Stimulated activated CD4-positive, alpha-beta T cell treated with anti-CD3 and anti-CD28 coated beads, Interleukin-2, amount 100 ng/mL, for 4 hours (primary cell): ENCODE results near the gene GIMAP5.
"Not testable (repeated sequence)": the region's sequence is repeated elsewhere in the genome, so short reads cannot be mapped to it uniquely, and the experiment has no call there.

Experiments used
- DNase-seq: peaks from one replicate; pipeline ENCODE4 v3.0.0-alpha.2; 2020; ENCODE audit warnings: low read depth

The GIMAP5 gene

DNA sequence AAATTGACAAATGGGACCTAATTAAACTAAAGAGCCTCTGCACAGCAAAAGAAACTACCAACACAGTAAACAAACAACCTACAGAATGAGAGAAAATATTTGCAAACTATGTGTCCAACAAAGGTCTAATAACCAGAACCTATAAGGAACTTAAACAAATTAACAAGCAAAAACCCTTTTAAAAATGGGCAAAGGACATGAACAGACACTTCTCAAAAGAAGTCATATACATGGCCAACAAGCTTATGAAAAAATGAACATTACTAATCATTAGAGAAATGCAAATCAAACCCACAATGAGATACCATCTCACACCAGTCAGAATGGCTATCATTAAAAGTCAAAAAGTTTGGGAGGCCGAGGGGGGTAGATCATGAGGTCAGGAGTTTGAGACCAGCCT is 36.9 kb downstream of the GIMAP5 start:
- not testable (repeated sequence) for DNase-seq

DNA sequence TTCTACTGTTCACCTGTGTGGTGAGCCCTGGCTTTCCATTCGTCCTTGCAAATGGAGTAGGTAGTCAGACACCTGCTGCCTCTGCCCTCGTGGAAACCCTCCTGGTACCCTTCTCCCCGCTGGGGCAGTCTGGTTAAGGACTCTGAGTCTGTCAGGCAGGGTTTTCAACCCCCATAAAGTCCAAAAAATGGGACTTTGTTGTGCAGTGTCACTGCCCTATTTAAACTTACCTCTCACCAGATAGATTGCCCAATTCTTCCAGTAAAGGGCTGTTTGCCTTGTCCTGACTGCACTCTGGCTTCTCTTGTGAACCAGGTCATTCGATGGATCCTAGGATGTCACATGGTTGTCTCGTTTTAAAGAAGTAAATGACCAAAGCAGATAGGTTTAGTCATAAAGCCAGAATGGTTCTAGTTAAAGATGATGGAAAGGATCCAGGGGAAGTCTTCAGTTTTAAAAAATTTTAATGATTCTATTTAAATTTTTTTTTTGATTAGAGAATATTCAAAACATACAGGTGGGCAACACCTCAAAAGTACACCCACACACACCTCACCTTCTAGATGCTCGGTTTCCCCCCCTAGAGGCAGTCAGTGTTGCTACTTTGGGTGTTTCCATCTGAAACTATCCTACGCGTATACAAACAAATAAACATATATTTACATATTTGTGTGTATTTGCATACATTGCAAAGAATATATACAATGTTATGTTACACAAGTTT is 41.0 kb downstream of the GIMAP5 start:
- no peak for DNase-seq

DNA sequence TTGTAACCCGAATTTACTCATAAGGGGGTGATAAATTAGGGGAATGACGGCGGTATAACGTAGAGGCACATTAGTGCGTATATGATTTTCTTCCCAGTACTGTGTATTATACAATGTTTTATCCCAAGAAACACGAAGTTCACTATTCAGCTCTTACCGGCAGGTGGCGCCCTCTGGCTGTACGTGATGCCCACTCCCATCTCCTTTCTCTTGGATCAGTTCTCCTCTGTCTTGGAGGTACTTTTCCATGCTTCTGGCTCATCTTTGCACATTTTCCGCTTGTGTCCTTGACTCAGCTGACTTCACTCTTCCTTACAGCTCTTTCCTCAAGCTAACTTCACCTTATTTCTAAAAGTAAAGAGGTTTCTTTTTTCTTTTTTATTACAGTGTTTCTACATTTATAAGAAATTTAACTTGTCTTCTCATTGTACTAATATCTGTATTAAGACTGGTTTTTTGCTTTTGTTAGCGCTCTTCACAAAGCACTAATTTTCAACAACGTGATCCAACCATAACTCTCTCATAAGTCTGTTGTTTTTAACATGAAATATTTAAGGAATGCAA is 41.6 kb downstream of the GIMAP5 start:
- peak; percentile 56 for DNase-seq

DNA sequence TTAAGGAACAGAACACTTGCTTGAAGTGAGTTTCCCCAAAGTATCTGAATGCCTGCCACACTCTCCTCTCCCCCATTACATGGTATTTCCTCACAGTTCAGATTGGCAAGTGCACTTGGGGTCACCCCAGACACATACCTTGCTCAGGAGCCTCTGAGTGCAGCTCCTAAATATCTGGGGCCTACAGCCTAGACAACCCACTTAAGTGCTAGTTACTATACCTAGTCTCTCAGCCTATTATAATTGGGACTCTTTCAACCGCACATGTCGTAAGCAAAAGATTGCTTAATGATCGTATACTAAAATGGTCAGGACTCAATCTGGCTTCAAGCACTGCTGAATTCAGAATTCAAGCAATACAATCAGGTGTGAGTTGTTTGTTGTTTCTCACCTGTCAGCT is 43.1 kb downstream of the GIMAP5 start:
- no peak for DNase-seq

DNA sequence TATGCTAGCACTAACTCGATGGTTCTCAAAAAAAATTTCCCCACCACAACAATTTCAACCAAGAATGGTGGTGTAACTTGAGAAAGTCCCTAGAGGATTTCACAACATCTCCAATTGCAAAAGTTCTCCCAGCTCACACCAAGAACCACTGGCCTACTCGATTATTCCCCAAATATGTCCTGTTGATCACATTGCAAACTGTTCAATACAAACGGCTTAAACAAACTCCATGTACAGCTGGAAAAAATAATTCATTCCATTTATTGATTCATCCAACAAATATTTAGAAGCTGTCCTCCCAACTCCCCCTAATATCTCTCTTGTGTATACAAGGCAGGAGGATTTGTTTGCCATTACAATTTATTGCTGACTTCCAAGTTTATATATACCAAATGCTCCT is 43.9 kb downstream of the GIMAP5 start:
- no peak for DNase-seq

DNA sequence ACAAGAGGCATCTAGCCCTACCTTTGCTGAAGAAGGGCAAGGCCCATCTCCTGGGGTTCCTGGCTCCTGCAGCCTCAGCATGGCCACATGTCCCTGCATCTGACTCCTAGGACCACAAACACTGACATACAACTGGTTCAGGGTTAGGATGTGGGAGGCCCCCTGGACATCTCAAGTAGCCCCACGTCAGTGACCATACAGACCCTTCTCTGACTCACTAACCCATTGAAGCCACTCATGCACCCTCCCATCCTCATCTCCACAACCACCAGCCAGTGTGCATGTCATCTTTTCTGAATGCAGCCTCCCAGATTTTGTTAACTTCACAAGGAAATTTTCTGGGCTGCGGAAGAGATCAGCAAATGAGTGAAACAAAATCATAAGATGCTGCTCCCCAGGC is 44.7 kb downstream of the GIMAP5 start:
- no peak for DNase-seq

DNA sequence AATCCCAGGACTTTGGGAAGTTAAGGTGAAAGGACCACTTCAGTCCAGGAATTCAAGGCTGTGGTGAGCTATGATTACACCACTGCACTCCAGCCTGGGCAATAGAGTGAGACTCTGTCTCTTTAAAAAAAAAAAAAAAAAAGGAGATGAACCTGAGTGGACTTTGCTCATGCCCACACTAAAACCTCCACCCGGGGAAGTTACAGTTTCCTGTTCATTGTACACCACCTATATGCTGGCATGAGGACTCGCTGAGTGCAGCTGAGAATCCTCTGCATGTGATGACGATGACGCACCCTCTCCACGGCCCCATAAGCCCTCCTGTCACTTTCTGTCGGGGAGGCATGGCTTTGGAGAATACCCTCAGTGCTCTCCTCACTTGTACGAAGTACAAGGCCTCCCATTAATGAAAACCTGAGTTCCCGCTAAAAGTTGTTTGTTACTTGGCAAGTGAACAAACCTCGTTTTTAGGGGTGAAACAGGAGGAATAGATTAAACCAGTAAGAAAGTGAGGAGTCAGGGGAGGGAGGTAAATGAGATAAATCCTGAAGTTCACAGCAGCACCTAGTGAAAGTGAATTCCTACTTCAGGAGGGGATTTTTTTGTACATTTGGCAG is 47.0 kb downstream of the GIMAP5 start:
- DNase-seq: no peak

DNA sequence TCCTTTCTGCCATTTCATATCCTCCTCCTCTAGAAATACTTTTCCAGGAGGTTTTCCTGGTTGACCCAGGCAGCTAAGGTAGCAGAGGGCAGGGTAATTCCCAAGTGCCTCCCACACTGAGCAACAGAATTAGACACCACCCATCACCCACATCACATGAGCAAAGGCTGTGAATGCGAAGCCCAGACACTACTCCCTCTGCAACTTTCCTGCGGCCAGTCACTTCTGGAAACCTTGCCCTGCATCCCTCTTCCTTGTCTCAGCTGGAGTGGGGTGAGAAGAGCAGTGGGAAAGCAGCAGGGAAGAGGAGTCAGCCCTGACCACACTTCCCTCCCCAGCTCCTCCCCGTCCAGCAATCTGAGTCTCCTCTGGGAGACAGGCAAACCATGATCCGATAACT is 47.7 kb downstream of the GIMAP5 start:
- DNase-seq: no peak

DNA sequence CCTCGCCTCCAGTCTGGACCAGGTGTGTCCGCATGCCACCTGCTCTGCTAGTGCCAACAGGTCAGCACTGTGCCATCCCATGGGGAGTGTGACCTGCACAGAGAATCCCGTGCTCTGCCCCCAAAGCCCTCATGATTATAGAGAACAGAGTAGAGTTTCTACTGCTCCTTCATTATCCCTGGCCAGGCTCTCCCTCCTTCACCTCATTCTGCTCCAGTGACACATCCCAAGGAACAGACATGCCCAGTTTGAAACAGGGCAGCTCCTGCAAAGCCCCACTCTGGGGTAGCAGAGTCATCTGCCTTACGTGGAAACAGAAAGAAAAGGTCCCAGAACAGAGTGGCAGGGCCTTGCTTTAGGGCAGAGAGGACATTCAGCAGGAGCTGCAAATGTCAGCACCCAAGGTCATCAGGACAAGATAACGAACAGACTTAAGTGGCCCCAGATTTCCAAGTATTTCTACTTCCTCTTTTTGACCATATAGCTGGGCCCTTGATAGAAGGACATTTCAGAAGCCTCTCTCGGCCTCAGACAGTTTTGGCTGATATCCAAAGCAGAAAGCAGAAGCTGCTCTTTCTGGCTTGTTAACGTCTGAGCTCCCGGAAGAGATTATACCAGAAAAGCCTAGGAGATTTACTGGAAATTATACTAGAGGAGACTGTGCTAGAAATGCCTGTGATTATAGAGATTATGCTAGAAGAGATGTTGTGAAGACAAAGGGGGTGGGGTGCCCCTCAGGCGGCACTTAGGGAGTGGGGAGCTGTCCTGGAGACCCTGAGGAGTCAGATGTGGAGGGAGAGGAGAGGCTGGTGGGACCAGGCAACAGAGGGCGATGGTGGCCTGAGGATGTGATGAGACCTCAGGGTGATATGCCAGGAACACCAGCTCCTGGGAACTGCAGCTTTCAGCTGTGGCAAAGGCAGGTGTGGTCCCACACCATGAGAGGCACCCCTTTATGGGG is 50.4 kb downstream of the GIMAP5 start:
- DNase-seq: no peak

DNA sequence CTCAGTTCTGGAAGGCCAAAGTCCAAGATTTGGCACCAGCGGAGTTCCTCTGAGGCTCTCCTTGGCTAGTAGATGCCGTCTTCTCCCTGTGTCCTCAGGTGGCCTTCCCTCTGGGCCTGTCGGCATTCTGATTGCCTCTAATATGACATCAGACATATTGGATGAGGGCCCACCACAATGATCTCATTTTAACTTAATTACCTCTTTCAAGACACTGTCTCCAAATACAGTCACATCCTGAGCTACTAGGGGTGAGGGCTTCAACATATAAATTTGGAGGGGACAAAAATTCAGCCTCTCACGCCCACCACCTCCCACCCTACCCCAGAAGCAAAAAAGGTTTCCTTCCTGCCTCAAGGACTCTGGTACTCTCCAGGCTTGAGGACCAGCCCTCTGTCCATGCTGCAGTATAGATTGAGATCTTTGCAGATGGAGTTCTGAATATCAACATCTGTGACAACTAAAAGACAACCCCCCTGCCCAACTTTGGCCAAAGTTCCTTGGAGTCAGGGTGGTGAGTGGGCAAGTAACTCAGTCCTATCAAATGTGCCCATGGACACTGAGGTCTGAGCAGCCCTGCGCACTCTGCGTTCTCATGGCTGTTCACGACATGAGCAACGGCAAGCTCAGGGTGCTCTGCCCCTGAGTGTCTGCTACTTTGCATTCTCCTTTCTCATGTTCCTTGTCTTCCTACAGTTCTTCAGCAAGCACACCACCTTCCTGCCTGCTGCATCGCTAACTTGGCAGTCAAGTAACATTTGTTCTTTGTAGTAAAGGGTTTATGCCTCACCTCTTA is 51.5 kb downstream of the GIMAP5 start:
- DNase-seq: no peak

DNA sequence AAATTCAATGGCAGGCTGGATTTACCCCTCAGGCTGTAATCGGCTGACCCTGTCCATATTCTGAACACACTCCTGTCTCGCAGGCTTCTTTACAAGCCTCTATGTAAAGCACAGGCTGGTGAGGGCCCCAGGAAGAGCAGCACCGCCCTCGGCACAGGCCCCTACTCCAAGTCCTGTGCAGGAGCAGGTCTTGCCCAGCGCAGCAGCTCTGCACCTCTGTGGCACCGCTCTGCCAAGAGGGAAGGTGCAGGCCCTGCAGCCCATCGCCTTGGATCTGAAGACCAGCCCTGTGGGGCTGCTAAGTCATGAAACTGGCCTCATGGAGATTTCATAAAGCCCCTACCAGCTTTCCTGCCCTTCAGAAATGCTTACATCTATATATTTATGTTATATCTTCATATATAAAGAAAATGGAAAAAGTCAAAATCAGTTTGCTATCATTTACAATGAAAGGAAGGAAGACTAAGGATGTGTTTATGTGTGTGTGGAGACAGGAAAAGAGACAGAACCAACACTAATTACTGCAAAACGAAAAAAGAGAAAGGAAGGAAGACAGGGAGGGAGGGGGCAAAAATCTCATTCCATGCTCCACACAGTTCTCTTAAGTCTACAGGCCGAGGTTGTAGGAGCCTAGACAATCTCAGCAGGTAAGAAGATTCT is 53.3 kb downstream of the GIMAP5 start:
- DNase-seq: no peak

DNA sequence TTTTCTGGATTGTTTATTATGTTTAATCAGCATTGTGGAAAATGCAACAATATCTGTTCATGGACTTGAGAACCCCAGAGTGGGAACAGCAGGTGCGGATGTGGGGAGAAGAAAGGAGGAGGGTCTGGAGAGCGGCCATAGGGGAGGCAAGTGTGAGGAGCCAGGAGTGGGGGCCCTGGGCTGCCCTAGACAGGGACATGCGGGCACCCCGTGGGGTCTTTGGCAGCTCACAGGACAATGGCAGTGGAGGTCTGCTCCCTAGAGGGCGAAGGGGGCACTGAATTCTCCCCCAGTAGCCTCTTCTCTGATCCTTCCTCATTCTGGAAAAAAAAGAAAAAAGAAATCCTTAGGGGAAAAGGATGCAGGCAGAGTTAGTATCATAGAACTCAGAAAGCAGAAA is 54.1 kb downstream of the GIMAP5 start:
- no peak for DNase-seq

DNA sequence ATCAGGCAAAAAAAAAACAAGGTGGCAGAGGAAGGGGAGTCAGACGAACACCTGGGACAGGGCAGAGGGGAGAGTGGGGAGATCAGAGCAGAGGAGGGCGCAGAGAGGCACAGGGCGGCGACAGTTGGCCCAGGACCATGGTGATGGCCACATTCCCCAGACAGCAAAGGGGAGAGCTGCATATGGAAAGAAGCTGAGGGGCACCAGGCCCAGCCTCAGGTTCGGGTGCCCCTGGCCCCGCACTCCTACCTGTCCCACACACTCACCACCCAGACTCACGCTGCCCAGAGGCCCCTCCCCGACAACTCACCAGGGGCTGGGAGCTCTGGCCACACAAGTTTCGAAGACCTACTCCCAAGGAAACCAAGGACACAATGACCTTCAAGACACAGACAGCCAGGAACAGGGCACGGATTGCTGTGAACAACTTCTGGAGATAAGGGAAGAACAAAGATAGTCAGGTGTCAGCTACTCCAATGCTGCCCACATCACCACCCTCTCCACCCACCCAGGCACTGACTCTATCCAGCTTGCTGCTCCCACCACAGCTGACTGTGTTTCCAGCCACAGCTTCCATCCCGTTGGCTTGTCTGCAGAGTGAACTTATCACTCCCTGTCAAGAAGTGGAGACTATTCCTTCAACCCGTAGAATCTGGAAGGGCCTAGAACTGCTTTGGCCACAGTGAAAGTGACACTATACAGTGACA is 54.7 kb downstream of the GIMAP5 start:
- DNase-seq: no peak
